ENCODE results near the gene PRR5. TPM values are rescaled to one million over a fixed set of nuclear protein-coding genes. Genes with fewer than 3 reads are reported as not detected.
A peak's percentile ranks its signal among the peaks of the same experiment; 100 is the strongest.

PRR5 gene
- total and polyA plus RNA-seq, 2 experiments from 2014 or later: 15.3 to 31.4 TPM

- TF ChIP-seq ZNF462 (CRISPR knock-in tag; IDR thresholded peaks at IDR 0.05) (no peak), ZNF331 (CRISPR knock-in tag; IDR thresholded peaks at IDR 0.05; ENCODE audit: low read depth) (no peak), POLR2AphosphoS5 (IDR thresholded peaks at IDR 0.05; ENCODE audit: low read depth) (no peak), JUNB (IDR thresholded peaks at IDR 0.05; ENCODE audit: unreplicated experiment) (no peak)
Measured at GRCh38 chr22:44782363-44782963, 80.5 kb downstream of the PRR5 start (continued).

GRCh38 chr22:44783091-44783490 is 81.1 kb downstream of the PRR5 start:
- Histone ChIP-seq H3K27me3 (ENCODE audit: insufficient read depth) (no peaks in the 10 kb centered on the region), H3K4me3 (no peak overlapping the region), H3K4me1 (ENCODE audit: insufficient read depth) (no peaks in the 10 kb centered on the region; the same call in 1 of the 2 replicates), H3K4me2 (no peak overlapping the region), H2AFZ (no peak overlapping the region), H3F3A (replicated peaks; ENCODE audit: low read depth) (no peaks in the 10 kb centered on the region; the same call in 1 of the 2 replicates), H3K79me2 (replicated peaks; ENCODE audit: insufficient read depth) (peaks cover 30% of the 10 kb centered on the region), H4K20me1 (replicated peaks; ENCODE audit: insufficient read depth) (peaks cover 17% of the 10 kb centered on the region), H3K9me2 (ENCODE audit: insufficient read depth) (no peaks in the 10 kb centered on the region), H3K36me3 (ENCODE audit: insufficient read depth) (0 out of 2 replicates have a peak, but pooled peaks cover 7% of the 10 kb centered on the region), H3K27ac (ENCODE audit: low read depth) (peak overlapping the region; percentile 55; the same call in 1 of the 2 replicates)
- peaks cover 33% of the 10 kb centered on the region for H3K36me3 Mint-ChIP-seq (ENCODE audit: low read depth)
- ATAC-seq: no peak
- DNase-seq (ENCODE audit: low spot score): no peak
- H3K27me3 Mint-ChIP-seq (ENCODE audit: insufficient read depth, low read depth, poor library complexity): peaks cover 9% of the 10 kb centered on the region
- no peaks in the 10 kb centered on the region for H3K9me3 Mint-ChIP-seq
- no peak for TF ChIP-seq ETS1 (IDR thresholded peaks at IDR 0.05)
- H3K4me1 Mint-ChIP-seq: peaks cover 15% of the 10 kb centered on the region
- no peak overlapping the region for H3K27ac Mint-ChIP-seq
- H3K4me3 Mint-ChIP-seq: no peak overlapping the region

All from GM23338 (cell line).